Measurements from ENCODE around the gene DNAJB5. TPM values are rescaled to one million over a fixed set of nuclear protein-coding genes. Genes with fewer than 3 reads are reported as not detected.

The DNAJB5 gene
- polyA plus RNA-seq, 3 donors: 9.9 to 12.0 (median 10.0) TPM

DNA sequence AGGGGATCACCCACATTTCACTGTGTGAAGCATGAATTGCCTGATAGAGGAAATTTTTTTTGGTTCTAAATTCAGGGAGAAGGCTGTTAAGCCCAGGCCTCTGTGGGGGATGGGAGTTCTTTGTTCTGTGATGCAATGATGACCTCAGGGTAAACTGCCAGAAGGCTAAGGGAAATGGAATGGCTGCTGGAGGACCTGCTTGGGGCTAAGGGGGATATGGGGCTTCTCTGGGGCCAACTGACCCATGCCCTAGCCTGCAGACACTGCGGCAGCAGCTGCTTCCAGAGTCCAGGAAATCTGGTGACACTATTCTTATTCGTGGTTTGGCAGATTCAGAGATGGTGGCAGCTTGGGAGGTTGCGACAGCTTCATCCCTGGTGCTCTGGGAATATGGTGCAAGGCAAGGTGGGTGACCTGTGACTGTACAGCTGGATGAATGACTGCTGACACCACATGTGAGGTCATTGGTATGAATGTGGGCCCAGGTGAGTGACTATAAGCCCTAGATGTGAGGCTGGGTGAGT is 52.6 kb downstream of the DNAJB5 start:
- DNase-seq: no peak

DNA sequence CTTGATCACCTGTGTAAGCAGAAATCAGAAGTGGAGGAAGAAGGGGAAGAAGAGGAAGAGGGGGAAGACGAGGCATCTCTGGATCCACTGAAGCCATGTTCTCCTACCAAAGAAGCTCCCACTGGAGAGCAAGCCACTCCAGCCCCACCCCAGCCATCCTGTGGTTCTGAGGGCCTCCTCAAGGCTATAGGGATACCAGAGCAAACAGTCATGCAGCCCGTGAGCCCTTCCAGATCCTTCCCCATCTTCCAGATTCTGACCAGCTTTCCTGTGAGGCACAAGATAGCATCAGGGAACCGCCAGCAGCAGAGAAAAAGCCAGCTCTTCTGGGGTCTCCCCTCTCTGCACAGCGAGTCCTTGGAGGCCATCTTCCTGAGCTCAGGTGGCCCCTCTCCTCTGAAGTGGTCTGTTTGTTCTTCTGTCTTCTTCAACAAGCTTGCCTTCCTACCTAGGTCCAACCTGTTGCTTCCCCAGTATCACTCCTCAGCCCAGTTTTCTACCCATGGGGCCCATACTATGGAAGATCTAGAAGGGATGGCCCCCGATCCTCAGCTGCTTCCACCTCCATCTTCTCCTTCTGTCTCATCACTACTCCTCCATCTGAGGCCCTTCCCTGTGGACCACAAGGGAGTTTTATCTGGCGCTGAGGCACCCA is 53.5 kb downstream of the DNAJB5 start:
- DNase-seq: no peak

DNA sequence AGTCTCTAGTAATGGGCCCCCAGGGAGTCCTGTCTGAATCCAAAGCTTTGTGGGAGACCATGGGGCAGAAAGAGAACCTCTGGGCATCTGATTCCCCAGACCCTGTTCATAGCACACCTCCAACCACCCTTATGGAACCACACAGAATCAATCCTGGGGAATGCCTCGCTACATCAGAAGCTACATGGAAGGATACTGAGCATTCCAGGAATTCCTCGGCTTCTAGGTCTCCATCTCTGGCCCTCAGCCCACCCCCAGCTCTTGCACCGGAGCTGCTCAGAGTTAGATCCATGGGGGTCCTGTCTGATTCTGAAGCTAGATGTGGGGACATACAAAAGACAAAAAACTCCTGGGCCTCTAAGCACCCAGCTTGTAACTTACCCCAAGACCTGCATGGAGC is 54.5 kb downstream of the DNAJB5 start:
- no peak for DNase-seq

Other genes starting within 250 kb of the DNAJB5 start
- gene PHF24, start 31.5 kb upstream of the DNAJB5 start, polyA plus RNA-seq (ENCODE audit: insufficient read length in 3 of 3): under 1 TPM; 0.13 to 0.40 (median 0.13) TPM
- gene VCP, start 82.9 kb downstream of the DNAJB5 start, polyA plus RNA-seq (ENCODE audit: insufficient read length in 3 of 3): 100 to 1,000 TPM; 245 to 269 (median 246) TPM
- 10 to 100 TPM; 40.8 to 47.8 (median 41.4) TPM for gene FANCG, start 90.2 kb downstream of the DNAJB5 start, polyA plus RNA-seq (ENCODE audit: insufficient read length in 3 of 3)
- 10 to 100 TPM; 33.0 to 44.2 (median 44.0) TPM for gene PIGO, start 106.8 kb downstream of the DNAJB5 start, polyA plus RNA-seq (ENCODE audit: insufficient read length in 3 of 3)
- 100 to 1,000 TPM; 138 to 145 (median 144) TPM for gene STOML2, start 113.4 kb downstream of the DNAJB5 start, polyA plus RNA-seq (ENCODE audit: insufficient read length in 3 of 3)
- 10 to 100 TPM; 13.8 to 16.0 (median 15.1) TPM for gene ATOSB, start 126.1 kb downstream of the DNAJB5 start, polyA plus RNA-seq (ENCODE audit: insufficient read length in 3 of 3)
- 10 to 100 TPM; 26.4 to 30.7 (median 27.7) TPM for gene UNC13B, start 172.3 kb downstream of the DNAJB5 start, polyA plus RNA-seq (ENCODE audit: insufficient read length in 3 of 3)

Measured in renal pelvis (tissue), 4 donors.